Neural progenitor cell (in vitro differentiated cells): ENCODE measurements around the gene PAM16.

Experiments
- CTCF ChIP-seq: fragments of 200-600 bp; sonication (generic); IDR thresholded peaks from 2 replicates; pipeline ENCODE4 v1.5.1; 2017; ENCODE audit warnings: antibody characterized with exemption, mild to moderate bottlenecking
- EZH2 ChIP-seq: fragments of 200-600 bp; sonication (generic); IDR thresholded peaks from 2 replicates; pipeline ENCODE4 v1.6.1; 2017; ENCODE audit warnings: antibody characterized with exemption, mild to moderate bottlenecking, moderate library complexity

GRCh38 chr16:4350365-4350786 lies 745 bp downstream of the PAM16 start:
- no peak for TF ChIP-seq CTCF
- TF ChIP-seq EZH2: no peak
